Esophagus squamous epithelium (tissue), 4 donors: Measurements from ENCODE around the gene MMEL1.

Source experiments
- CTCF ChIP-seq, 6 experiments: fragments of 450-650 bp in 4 of 6; fragments of 200-600 bp in 2 of 6; sonication (generic) in 2 of 6; IDR thresholded peaks; one replicate each; pipeline ENCODE4 v1.5.1; 2016 to 2019; ENCODE audit warnings: antibody characterized with exemption in 6 of 6, mild to moderate bottlenecking in 4 of 6, moderate library complexity in 4 of 6
- POLR2A ChIP-seq, 4 donors: fragments of 450-650 bp; IDR thresholded peaks; one replicate each; pipeline ENCODE4 v1.6.1; 2017; ENCODE audit warnings: antibody characterized with exemption in 4 of 4, mild to moderate bottlenecking in 4 of 4, moderate library complexity in 3 of 4

DNA sequence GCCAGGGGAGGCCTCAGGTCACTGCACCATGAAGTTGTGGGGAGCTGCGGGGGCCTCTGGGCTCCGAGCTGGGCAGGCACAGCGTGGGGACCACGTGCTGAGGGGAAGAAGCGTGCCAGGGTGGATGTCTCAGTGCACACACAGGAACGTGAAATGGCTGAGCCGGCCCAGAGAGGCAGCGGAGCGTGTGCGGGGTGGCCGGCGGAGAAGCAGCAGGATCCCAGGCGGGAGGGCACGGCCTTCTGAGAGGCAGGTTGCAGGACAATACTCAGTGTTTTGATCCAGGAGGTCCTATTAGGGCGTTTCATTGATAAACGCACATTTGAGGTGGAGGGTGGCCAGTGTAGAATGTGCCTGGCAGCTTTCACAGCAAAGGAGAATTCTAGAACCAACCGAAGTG, 63.8 kb downstream of the MMEL1 start:
- TF ChIP-seq POLR2A (IDR thresholded peaks at IDR 0.05): no peak
- TF ChIP-seq CTCF (IDR thresholded peaks at IDR 0.05): no peak
